ENCODE results near the gene ALG14. TPM values are rescaled to one million over a fixed set of nuclear protein-coding genes. Genes with fewer than 3 reads are reported as not detected.

Gene ALG14
- total RNA-seq, 1 donor, result 4.7 TPM

DNA sequence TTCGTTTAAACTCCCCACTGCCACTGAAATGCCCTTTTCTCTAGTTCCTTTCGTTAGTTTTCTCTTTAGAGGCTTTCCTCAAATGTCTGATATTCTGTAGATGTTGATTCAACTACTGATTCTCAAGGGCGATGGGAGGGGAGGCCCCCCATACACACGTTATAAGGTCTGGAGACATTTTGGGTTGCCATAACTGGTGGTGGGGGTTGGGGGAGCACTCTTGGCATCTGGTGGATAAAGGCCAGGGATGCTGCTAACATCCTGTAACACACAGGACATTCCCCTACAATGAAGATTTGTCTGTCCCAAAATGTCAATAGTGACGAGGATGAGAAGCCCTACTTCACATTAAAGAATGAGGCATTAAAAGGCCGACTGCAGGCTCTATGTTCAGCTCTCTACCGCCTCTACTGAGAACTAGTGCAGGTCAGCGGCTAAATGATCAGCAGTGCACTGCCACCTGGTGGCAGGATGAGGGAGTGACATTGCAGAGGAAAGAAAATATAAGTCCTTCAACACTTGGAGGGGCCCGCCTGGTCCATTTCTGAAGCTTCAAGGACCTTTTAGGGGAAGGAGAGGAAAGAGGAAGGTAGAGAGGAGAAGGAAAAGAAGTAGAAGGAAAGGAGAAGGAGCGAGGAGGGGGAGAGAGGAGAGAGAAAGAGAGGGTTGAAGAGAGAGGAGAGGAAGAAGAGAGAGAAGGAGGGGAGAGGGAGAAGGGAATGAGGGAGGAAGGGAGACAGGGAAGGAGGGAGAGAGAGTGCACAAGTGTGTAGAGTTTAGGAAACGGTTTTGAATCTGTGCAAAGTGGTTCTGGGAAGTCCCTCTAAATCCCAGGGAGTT lies 29.4 kb downstream of the ALG14 start:
- H3K4me3 ChIP-seq (ENCODE audit: low read depth, low read length), result no peak overlapping the region
- TF ChIP-seq, protein P1, sequence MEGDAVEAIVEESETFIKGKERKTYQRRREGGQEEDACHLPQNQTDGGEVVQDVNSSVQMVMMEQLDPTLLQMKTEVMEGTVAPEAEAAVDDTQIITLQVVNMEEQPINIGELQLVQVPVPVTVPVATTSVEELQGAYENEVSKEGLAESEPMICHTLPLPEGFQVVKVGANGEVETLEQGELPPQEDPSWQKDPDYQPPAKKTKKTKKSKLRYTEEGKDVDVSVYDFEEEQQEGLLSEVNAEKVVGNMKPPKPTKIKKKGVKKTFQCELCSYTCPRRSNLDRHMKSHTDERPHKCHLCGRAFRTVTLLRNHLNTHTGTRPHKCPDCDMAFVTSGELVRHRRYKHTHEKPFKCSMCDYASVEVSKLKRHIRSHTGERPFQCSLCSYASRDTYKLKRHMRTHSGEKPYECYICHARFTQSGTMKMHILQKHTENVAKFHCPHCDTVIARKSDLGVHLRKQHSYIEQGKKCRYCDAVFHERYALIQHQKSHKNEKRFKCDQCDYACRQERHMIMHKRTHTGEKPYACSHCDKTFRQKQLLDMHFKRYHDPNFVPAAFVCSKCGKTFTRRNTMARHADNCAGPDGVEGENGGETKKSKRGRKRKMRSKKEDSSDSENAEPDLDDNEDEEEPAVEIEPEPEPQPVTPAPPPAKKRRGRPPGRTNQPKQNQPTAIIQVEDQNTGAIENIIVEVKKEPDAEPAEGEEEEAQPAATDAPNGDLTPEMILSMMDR (IDR thresholded peaks at IDR 0.05; ENCODE audit: insufficient read depth, low read depth, low read length), result peak; percentile 99
- DNase-seq (ENCODE audit: low read depth), result peak; percentile 89

DNA sequence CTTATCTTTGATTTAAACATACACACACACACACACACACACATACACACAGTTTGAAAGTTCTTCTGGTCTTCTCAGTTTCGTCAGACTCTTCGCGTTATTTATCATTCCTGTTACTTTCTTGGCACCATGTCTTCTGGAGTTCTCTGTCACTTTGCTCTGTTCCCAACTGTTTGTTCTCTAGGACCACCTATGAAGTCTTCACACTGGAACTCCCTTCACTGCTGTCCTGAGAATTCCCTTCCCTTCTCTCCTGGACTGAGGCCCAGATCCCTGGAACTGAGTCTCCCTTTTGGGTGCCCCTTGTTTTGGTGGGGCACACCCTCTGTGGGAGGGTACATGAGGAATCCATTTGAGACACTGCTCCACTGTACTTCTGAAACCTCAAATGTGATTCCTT lies 30.5 kb downstream of the ALG14 start:
- H3K4me3 ChIP-seq (ENCODE audit: low read depth, low read length), result no peak overlapping the region

DNA sequence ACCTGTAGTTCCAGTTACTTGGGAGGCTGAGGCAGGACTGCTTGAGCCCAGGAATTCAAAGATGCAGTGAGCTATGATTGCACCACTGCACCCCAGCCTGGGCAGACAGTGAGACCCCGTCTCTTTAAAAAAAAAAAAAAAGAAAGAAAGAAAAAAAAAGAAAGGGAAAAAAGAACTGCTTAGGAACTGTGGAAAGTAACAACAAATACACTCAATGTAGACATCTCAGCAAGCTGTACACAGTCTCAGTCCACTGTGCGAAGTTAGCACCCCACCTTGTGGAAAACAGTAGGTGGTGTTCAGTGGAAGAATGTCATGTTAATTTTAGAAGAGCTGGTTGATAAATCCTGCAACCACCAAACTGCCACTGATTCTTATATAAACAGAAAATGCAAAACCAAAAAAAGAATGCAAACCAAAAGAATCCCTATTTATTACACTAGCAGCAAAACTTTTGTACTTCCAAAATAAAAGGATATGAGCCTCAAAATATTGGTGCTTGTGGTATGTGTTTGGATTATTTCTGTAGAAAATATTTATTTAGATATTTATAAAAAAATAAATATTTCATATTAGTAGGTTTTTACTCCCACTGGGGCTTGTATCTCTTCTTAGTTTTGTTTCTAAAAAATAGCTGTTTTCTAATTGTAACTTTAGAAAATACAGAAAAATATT lies 31.1 kb downstream of the ALG14 start:
- peak; percentile 92 for DNase-seq (ENCODE audit: low read depth)
- no peak overlapping the region for H3K4me3 ChIP-seq (ENCODE audit: low read depth, low read length)
- TF ChIP-seq, protein P1 (IDR thresholded peaks at IDR 0.05; ENCODE audit: insufficient read depth, low read depth, low read length), result peak; percentile 92

More for the DNA sequence above, 30.5 kb downstream of the ALG14 start:
- TF ChIP-seq, protein P1 (IDR thresholded peaks at IDR 0.05; ENCODE audit: insufficient read depth, low read depth, low read length), result no peak
- DNase-seq (ENCODE audit: low read depth), result peak; percentile 58

DNA sequence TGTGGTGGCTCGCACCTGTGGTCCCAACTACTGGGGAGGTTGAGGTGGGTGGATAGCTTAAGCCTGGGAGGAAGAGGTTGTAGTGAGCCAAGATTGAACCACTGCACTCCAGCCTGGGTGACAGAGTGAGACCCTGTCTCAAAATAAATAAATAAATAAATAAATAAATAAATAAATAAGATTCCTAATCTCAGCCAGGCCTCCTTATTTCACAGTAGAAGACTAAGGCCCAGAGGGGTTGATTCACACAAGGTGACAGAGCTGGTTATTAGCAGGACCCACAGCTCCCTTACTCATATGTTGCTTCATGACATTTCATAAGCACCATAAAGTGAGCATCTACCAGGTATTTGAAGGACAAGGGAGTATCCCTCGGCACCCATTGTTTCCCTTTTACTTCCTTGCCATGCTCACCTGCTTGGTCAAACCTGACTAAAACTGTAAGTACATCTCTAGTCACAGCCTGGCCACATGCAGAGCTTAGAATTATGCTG lies 32.7 kb downstream of the ALG14 start:
- TF ChIP-seq, protein P1 (IDR thresholded peaks at IDR 0.05; ENCODE audit: insufficient read depth, low read depth, low read length), result no peak
- DNase-seq (ENCODE audit: low read depth), result no peak
- H3K4me3 ChIP-seq (ENCODE audit: low read depth, low read length), result no peak overlapping the region

DNA sequence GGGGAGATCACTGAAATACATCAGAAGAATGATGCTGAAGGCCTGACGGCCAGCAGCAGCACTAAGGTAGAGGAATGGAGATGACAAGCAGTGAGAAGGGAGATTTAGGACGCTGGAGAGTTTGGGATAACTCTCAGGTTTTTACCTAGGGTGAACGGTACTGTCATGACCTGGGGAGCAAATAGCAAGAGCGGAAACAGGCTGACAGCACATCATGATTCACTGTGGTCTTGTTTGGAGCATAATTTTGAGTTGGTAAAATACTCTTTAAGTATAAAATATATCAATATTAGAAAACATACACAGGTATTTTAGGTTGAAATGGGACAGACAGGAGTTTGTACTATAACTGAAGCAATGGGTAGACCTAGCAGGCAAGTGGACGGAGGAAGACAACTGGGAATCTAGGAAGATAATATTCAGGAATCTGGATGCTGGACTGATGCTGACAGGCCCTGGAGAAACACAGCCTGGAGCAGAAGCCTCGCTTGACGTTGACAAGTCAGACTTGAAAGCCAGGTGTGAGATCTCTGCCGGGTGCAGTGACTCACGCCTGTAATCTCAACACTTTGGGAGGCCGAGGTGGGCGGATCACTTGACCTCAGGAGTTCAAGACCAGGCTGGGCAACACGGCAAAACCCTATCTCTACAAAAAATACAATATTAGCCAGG lies 33.3 kb downstream of the ALG14 start:
- TF ChIP-seq, protein P1 (IDR thresholded peaks at IDR 0.05; ENCODE audit: insufficient read depth, low read depth, low read length), result no peak
- peak; percentile 47 for DNase-seq (ENCODE audit: low read depth)
- no peak overlapping the region for H3K4me3 ChIP-seq (ENCODE audit: low read depth, low read length)

DNA sequence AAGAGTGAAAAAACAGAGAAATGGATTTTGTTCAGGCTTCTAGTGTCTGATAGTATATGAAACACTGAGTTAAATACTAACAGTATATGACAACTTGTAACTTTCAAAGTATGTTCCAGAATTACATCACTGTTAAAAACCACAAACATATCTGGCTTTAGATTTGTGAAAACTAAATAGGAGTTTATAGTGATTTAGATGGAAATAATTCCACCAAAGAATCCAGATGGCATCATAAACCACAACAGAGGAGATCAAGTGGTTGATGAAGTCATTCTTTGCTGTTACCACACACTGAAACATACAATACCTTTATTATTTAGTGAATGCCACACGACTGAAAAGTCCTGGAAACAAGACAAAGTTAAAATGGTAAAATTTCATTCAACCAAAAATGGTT lies 37.2 kb downstream of the ALG14 start:
- TF ChIP-seq, protein P1 (IDR thresholded peaks at IDR 0.05; ENCODE audit: insufficient read depth, low read depth, low read length), result no peak
- no peak overlapping the region for H3K4me3 ChIP-seq (ENCODE audit: low read depth, low read length)
- peak; percentile 93 for DNase-seq (ENCODE audit: low read depth)
